GM21576 (cell line): ENCODE data around the gene MRPS2.
A peak's percentile ranks its signal among the peaks of the same experiment; 100 is the strongest.
"Not testable (repeated sequence)": the region's sequence is repeated elsewhere in the genome, so short reads cannot be mapped to it uniquely, and the experiment has no call there.

ENCODE experiments used
- ATAC-seq: cut with Tn5 transposase; IDR thresholded peaks from one replicate; pipeline ENCODE4 v1.9.1; 2021; ENCODE audit warnings: mild to moderate bottlenecking, moderate library complexity; ENCODE audit not compliant: unreplicated experiment

MRPS2 gene

GRCh38 chr9:135499326-135500070, 984 bp upstream of the MRPS2 start:
- ATAC-seq: peak; percentile 48

- no peak for ATAC-seq
These were observed 384 bp upstream of the MRPS2 start for GRCh38 chr9:135500071-135500524.

- ATAC-seq: peak; percentile 38
These were observed 1.0 kb downstream of the MRPS2 start for GRCh38 chr9:135501261-135502167.

GRCh38 chr9:135502168-135502872, 1.8 kb downstream of the MRPS2 start:
- ATAC-seq: no peak

GRCh38 chr9:135502873-135503321, 2.4 kb downstream of the MRPS2 start:
- no peak for ATAC-seq

- no peak for ATAC-seq
These were observed 3.1 kb downstream of the MRPS2 start for GRCh38 chr9:135503371-135504261.

GRCh38 chr9:135504262-135505243, 4.1 kb downstream of the MRPS2 start:
- no peak for ATAC-seq

GRCh38 chr9:135505406-135506187, 5.1 kb downstream of the MRPS2 start:
- no peak for ATAC-seq

GRCh38 chr9:135506327-135507103, 6.0 kb downstream of the MRPS2 start:
- no peak for ATAC-seq

GRCh38 chr9:135507104-135508035, 6.9 kb downstream of the MRPS2 start:
- ATAC-seq: no peak

- no peak for ATAC-seq
These were observed 7.8 kb downstream of the MRPS2 start for GRCh38 chr9:135508211-135508820.

GRCh38 chr9:135509458-135509857, 9.0 kb downstream of the MRPS2 start:
- ATAC-seq: no peak

- no peak for ATAC-seq
These were observed 11.7 kb downstream of the MRPS2 start for GRCh38 chr9:135512241-135512603.

- no peak for ATAC-seq
These were observed 12.4 kb downstream of the MRPS2 start for GRCh38 chr9:135512904-135513303.

GRCh38 chr9:135513351-135513846, 12.9 kb downstream of the MRPS2 start:
- no peak for ATAC-seq

- ATAC-seq: not testable (repeated sequence)
These were observed 13.4 kb downstream of the MRPS2 start for GRCh38 chr9:135513906-135514305.
